GM19043 (cell line): ENCODE results near the gene REXO5.
"Not testable (repeated sequence)": the region's sequence is repeated elsewhere in the genome, so short reads cannot be mapped to it uniquely, and the experiment has no call there.

ENCODE experiments used
- ATAC-seq: cut with Tn5 transposase; IDR thresholded peaks from one replicate; pipeline ENCODE4 v1.9.1; 2021; ENCODE audit warnings: low read depth; ENCODE audit not compliant: unreplicated experiment

Gene REXO5

DNA sequence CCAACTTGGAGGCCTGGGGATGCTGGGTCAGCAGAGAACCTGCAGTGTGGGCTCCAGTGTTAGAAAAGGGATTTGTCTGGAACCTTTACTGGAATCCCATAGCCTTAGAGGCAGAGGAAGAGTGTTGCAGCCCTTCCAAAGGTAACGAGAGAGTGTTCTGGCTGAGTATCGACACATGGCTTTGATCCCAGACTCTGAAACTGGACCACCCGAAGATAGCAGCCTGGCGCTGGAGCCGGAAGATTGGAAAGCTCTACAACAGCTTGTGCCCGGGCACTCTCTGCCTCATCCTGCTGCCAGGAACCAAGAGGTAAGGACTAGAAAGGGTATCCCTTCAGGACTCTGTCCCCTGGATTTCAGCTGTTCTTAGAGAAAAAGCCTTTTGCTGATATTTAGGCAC lies 39.7 kb downstream of the REXO5 start:
- ATAC-seq, result no peak

- no peak for ATAC-seq
Measured at GRCh38 chr16:20846551-20846950, 40.2 kb downstream of the REXO5 start.

DNA sequence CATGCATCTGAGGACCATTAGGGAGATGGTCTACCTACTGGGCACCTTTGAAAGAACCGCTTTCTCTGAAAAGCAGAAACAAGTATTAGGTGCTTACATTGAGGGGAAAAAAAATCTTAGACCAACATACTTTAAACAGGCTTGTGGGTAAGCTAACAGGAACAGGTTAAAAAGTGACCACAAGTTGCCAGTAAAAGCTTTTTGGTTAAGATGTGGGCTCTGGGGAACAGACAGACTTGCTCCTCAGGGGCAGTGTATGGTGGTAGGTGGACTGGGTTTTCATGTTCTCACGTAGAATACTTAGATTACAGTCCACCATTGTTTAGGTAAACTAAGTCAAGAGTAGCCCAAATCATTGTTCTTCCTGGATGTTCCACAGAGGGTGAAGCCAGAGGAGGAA lies 41.2 kb downstream of the REXO5 start:
- ATAC-seq, result no peak

DNA sequence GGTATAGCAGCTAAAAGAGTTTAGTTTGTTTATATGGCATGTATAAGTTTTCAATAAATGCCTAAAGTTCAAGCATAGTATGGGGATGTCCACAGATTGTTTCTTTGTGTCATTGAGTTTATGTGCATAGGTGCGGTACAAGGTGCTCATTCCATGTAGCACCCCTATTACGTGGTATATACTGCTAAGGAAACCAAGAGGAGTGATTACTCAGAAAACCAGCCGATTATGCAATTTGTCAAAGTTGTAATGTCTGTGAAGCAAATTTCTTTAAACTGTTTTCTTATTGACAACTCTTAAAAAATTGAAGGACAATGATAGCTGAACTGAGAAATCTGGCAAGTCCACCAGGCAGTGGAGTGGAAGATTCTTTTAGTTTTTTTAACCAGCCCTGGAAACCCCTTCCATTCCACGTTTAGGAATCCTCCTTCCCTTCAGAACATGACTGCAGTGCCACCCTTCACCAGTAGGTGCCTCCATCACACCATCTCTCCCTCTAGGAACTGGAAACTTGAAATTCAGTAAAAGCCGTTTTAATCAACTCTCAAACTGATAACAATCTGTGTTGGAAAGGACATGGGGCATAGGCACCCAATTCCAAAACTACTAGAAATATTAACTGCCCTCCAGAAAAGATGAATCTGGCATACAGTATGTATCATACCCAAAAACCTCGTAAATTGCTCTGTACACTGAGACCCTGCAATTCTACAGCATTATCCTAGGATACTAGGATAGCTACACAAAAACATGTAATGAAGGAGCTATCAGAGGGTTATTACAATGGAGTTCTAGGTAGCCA lies 43.5 kb downstream of the REXO5 start:
- ATAC-seq, result no peak

DNA sequence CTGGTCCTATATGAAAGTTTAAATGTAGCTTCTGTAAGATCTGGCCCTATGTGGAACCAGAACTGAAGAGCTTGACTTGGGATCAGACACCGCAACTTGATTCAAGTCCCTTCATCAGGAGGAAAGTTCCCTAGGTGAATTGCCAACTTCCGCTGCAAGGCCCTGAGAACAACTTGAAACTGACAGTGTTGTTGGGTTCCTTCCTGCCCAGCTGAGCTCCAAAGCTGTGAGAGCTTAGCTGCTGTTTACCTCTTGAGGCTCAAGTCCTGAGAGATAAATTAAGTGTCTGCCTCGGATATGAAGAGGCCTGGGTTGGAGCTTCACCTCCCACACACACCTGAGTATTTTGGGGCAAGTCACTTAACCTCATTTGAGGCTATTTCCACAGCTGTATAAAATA lies 44.7 kb downstream of the REXO5 start:
- ATAC-seq, result no peak

DNA sequence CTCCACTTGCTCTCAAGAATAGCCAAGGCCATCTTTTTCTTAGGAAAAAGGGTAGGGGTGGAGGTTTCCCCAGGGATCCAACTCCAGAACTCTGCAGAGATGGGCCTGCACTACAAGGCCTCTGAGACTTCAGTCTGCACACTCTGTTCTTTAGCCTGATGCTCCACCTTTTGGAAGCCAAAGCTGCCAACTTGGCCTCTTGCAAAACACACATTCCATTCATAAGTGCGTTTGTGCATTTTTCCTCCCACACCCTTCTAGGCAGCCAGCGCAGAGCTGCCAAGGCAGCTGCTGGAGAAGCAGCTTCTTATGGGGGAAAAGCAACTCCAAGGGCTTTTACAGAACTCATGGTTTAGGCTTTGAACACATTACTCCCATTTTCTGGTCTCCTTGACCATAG lies 45.3 kb downstream of the REXO5 start:
- ATAC-seq, result no peak

DNA sequence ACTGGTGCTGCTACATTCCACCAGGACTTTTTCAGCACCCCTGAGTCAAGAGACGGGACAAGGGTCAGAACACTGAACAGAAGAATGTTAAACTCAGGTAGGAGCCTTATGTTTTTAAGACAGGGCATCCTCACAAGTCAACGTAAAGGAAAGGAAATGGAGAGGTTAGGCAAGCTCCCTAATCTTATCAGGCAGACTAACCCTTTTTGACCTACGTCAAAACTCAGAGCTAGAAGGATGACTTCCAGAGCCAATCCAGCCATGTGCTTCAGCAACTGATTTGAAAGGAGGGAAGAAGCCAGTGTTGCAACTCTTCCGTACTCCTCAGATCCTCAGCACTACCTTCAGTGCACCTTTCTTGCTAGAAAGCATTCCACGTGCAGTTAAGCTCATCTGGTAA lies 46.8 kb downstream of the REXO5 start:
- no peak for ATAC-seq

DNA sequence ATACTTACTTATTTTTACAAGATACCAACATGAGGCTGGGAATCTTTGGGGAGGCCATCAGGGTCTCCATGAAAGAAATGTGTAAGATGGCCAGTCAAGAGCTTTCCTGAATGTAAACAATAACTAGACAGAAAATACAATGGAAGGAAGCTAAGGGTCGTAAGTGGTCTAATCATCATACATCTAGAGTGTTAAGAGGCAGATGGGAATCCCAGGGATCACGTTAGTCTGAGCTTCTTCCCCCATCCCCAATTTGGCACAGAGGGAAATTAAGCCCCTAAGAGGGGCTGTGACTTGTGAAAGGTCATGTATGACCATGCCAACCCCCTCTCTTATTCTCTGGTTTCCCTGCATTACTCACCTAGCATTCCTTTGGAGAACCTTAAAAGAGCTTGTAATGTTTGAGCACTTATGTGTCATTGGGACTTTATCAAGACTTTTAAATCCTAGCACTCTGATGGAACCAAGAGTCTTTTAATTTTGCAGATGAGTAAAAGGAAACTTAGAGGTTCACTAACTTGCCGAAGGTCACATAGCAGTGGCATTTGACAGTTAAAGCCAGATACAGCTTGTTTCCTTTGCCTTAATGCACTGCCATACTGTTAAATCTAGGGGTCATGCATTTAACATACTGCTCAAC lies 47.8 kb downstream of the REXO5 start:
- no peak for ATAC-seq

- no peak for ATAC-seq
Measured at GRCh38 chr16:20854963-20855362, 48.6 kb downstream of the REXO5 start.

GRCh38 chr16:20857281-20857680 lies 51.0 kb downstream of the REXO5 start:
- ATAC-seq, result no peak

DNA sequence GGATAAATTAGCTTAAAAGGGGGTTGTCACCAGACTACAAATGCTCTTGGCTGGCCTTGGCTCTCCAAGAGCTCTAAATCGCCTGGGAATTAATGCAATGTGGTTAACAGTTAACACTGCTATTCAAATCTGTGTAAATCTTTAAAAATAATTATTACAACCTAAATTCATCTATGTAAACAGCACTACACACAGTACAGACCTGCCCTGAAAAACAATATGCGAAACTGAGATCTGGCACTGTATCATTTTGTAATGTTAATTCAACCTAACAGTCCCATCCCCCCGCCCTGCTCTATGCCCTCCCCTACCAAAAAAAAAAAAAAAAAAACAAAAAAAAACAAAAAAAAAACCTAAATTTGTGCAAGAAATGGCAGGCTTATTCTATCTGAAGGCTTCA lies 52.9 kb downstream of the REXO5 start:
- no peak for ATAC-seq

DNA sequence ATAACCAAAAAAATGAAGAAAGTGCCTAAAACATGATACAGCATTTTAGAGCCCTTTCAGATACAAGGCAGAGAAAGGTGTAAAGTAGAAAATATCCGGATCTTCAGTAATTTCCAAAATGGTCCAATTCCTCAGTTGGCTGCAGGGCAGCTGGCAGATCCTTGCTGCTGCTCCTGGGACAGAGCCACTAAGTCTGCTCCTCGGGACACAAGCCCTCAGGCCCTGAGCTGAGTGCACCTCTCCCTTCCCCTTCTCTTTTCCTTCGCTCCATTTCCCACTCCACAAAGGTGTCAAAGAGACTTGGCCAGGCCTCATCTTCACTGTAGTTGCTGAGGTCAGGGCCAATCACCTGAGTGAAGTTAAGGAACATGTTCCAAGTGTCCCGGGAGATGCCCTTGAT lies 53.4 kb downstream of the REXO5 start:
- ATAC-seq, result no peak

- no peak for ATAC-seq
Measured at GRCh38 chr16:20860361-20860760, 54.0 kb downstream of the REXO5 start.

- not testable (repeated sequence) for ATAC-seq
Measured at GRCh38 chr16:20860995-20861394, 54.7 kb downstream of the REXO5 start.

- ATAC-seq, result no peak
Measured at GRCh38 chr16:20862162-20862960, 56.0 kb downstream of the REXO5 start.

DNA sequence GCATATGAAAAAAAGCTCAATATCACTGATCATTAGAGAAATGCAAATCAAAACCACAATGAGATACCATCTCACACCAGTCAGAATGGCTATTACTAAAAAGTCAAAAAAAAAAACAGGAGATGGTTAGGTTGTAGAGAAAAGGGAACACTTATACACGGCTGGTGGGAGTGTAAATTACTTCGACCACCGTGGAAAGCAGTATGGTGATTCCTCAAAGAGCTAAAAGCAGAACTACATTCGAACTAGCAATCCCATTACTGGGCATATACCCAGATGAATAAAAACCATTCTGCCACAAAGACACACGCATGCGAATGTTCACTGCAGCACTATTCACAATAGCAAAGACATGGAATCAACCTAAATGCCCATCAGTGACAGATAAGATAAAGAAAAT lies 58.0 kb downstream of the REXO5 start:
- ATAC-seq, result not testable (repeated sequence)

DNA sequence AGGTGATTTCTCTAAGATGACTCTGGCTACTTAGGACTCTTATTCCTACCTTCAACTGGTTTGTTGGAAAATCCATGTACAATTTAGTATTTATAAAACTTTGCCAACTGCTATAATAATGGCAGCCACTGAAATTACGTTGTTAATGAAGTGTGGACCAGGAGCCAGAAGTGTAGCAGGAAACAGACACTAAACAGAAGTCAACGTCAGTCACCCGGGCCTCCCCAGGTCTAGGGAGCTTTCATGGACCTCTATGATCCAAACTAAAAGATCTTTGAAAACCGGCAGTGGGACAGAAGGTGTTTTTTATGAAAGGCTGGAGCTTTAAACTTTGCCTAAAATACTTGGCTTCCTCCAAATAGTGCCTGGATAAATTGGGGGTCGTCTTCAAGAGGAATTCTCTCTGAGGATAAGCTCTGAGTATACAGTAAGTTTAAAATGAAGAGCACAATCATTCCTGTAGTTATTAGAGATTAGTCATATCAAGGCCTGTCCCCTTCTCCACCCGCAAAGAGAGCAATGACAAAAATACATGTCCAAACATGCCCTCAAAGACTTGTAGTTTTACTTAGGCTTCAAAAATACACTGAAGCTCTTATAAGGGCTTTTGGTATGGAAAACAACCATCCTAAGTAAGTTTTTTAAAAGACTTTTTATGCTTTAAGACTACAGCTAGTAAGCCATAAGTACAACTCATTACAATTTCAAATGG lies 59.2 kb downstream of the REXO5 start:
- peak; percentile 59 for ATAC-seq

DNA sequence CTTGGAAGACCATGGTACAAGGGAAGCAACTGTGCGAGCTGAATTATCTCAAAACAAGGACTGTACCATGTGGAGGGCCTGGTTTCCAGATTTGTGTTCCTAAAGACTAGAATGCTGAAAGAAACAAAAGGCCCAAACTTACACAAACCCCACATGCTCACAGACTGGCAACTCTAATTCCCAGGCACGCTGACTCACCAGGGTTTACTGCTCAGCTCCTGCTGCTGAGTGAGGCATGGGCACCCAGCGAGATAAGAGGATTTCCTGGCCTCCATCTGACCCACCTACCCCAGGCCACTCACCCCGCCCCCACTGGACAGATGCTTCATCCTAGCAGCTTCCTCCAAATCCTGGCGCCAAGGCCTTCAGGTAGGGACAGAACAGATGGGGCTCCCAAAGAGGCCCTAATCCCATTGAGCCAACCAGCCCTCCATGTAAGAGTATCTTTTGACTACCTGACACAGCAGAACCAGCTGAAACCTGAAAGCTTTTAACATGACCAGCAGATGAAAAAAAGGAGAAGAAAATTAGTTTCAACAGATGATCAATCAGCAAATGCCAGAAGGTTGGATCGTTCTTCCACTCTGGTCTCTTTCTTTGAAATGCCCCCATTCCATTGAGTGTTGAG lies 59.9 kb downstream of the REXO5 start:
- no peak for ATAC-seq

DNA sequence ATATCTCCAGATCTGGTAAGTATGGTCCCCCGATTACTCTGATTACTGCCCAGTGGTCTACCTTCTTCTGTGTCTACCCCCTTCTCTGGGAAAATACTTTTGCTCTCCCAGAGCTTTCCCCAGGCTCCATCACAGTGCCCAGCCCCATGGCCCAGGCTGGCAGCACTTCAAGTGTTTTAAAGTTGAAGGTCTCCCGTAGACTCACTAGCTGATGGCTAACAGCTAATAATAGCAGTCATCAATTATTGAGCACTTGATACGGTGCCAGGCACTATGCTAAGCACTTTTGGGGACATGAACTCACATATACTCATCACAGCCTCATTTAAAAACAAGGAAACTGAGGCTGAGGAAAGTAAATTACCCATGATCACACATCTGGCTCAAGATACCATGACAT lies 60.5 kb downstream of the REXO5 start:
- no peak for ATAC-seq

DNA sequence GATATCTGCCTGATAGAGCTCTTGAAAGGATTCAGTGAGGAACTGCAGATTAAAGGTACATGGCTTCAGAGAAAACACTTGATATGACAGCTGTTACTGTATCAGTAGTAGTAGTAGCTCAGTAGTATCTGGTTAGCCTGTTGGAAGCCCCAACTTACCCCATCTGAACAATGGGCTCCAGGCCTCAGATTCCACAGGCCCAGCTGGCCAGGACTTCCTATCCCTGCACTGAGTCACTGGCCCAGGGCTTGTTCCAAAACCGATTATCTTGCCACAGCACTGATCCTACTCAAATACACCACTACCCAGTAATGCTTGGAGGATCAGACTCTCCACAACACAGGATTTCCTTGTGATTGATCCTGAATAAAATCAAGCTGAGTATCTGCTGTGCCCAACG lies 61.3 kb downstream of the REXO5 start:
- ATAC-seq, result no peak
